ENCODE measurements around the gene MAIP1.

Gene MAIP1

DNA sequence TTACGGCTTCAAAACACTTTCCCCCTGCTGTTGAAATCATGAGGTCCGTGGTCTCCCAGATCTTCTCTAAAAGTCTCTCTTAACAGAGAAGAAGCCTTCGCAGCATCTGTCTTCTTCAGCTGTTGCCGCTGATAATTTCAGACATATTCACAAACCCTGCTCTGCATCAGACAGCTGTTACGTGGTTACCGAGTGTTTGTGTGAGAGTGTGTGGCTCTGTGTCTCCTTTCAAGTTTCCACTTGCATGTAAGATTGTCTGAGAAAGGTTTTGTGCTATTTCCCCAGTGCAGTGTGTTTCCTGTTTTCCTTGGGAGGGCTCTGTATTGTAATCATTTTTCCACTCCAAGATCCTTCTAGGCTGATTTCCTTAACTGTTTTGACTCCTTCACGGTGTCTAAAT is 32.8 kb downstream of the MAIP1 start:
- H3K4me1 ChIP-seq (ENCODE audit: insufficient read depth, low read length): peaks cover 28% of the 10 kb centered on the region
- H3K9ac ChIP-seq (ENCODE audit: low read depth, low read length): no peak overlapping the region
- no peaks in the 10 kb centered on the region for H3K36me3 ChIP-seq (ENCODE audit: insufficient read depth, low read length)
- H3K9me3 ChIP-seq (ENCODE audit: control insufficient read depth, insufficient read depth, low read length): no peaks in the 10 kb centered on the region

DNA sequence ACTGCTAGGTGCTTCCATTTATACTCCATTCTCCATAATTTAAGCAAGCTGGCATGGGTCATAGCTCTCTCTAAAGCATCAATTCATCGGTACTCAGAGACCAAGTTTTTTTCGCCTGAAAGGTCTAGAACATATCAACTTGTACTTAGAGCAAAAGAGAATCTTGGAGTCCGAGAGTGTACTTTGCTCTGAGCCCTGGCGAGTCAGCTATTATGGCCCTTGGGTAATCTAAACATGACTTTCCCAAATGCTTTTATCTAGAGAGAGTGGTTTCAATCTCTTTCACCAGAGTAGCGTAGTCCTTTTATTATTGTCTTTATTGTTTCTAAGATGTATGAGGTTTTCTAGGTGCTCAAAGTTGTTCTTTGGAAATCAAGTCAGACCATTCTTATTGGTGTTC is 34.4 kb downstream of the MAIP1 start:
- Histone ChIP-seq H3K9me3 (ENCODE audit: control insufficient read depth, insufficient read depth, low read length) (no peaks in the 10 kb centered on the region), H3K9ac (ENCODE audit: low read depth, low read length) (no peak overlapping the region), H3K4me1 (ENCODE audit: insufficient read depth, low read length) (peaks cover 14% of the 10 kb centered on the region), H3K36me3 (ENCODE audit: insufficient read depth, low read length) (no peaks in the 10 kb centered on the region)

DNA sequence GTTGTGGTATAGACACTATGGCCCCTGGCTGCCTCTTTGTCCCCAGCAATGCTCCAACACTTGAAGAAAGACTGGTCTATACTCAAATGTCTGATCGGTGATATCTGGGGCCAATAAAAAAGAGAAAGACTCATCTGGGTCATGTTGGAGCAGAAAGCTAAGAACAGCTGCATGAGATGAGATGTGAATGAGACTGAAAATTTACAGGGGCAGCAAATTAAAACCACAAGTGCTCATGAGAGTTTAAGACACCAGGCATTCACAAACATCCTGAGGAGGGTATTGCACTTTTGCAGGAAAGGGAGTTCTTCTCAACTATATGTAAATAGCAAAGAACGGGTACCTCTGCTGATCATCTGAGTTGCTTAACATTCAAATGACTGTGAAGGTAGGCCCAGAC is 36.3 kb downstream of the MAIP1 start:
- Histone ChIP-seq H3K9me3 (ENCODE audit: control insufficient read depth, insufficient read depth, low read length) (no peaks in the 10 kb centered on the region), H3K9ac (ENCODE audit: low read depth, low read length) (no peak overlapping the region), H3K4me1 (ENCODE audit: insufficient read depth, low read length) (peaks cover 14% of the 10 kb centered on the region), H3K36me3 (ENCODE audit: insufficient read depth, low read length) (no peaks in the 10 kb centered on the region)

DNA sequence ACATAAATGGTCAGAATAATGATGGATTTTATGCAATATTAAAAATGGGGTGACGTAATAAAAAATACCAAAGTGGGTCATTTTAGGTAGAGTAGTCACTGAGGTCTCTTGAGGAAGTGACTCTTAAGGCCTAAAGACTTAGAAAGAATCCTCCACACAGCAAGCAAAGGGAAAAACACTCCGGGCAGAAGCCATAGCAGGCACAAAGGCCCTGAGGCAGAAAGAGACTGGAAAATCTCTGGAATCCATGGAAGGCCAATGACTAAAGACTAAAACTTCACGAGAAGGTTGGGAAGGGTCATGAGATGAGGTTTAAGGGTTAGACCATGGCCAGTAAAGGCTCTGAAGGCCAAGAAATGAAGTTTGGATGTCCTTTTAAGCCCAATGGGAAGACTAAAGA is 36.9 kb downstream of the MAIP1 start:
- Histone ChIP-seq H3K9ac (ENCODE audit: low read depth, low read length) (no peak overlapping the region), H3K9me3 (ENCODE audit: control insufficient read depth, insufficient read depth, low read length) (no peaks in the 10 kb centered on the region), H3K4me1 (ENCODE audit: insufficient read depth, low read length) (peaks cover 13% of the 10 kb centered on the region), H3K36me3 (ENCODE audit: insufficient read depth, low read length) (no peaks in the 10 kb centered on the region)

DNA sequence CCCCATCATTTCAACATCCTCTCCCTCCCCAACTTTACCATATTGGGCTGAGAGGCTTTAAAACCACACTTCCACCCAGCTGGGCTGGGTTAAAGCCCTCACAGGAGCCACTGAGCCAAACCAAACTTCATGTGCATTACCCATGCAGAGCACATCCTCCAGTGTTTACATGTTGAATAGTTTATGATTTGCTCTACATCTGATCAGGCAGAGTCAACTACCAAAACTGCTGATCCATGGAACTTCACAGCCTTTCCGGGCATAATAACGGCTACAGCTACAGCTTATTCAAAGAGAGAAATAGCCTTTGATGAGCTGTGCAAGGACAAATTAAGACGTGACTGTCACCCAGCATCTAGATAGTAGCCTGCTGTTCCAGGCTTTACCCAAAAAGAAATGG is 39.0 kb downstream of the MAIP1 start:
- Histone ChIP-seq H3K36me3 (ENCODE audit: insufficient read depth, low read length) (no peaks in the 10 kb centered on the region), H3K9ac (ENCODE audit: low read depth, low read length) (no peak overlapping the region), H3K9me3 (ENCODE audit: control insufficient read depth, insufficient read depth, low read length) (no peaks in the 10 kb centered on the region), H3K4me1 (ENCODE audit: insufficient read depth, low read length) (no peaks in the 10 kb centered on the region)

DNA sequence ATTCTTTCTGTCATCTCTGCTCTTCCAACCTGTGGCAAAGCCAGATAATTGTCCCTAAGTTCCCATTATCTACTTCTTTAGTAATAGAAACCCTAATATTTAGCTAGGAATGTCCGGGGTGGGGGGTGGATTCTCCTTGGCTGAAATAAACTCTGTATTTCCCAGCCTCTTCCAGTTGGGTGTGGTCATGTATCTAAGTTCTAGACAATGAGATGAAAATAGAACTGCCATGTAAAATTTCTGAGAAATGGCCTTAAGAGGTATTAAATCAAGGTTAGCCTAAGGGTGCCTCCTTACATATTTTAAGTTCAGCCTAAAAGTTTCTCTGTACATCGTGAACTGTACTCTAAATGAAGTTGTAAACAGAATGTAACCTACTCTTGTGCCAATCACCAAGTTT is 39.5 kb downstream of the MAIP1 start:
- no peaks in the 10 kb centered on the region for H3K36me3 ChIP-seq (ENCODE audit: insufficient read depth, low read length)
- no peaks in the 10 kb centered on the region for H3K4me1 ChIP-seq (ENCODE audit: insufficient read depth, low read length)
- no peaks in the 10 kb centered on the region for H3K9me3 ChIP-seq (ENCODE audit: control insufficient read depth, insufficient read depth, low read length)
- no peak overlapping the region for H3K9ac ChIP-seq (ENCODE audit: low read depth, low read length)

DNA sequence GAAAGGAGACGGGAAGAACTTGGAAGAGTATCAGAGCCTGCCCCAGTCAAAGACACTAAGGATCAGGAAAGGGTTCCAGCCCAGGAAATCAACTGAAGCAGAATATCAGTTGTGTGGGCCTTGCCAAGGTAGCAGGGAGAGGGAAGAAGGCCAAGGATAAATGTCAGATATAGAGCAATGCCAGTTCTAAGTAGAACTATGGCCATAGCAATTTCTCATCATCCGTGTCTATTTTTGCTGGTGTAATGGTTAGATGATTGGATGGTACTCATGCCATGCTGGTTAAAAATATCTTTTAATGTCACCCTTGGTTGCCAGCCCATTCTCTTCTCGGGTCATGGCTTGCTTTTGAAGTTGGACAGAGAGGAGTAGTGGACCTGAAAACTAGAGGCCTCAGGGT is 41.9 kb downstream of the MAIP1 start:
- H3K9me3 ChIP-seq (ENCODE audit: control insufficient read depth, insufficient read depth, low read length): no peaks in the 10 kb centered on the region
- H3K9ac ChIP-seq (ENCODE audit: low read depth, low read length): no peak overlapping the region
- no peaks in the 10 kb centered on the region for H3K4me1 ChIP-seq (ENCODE audit: insufficient read depth, low read length)
- H3K36me3 ChIP-seq (ENCODE audit: insufficient read depth, low read length): no peaks in the 10 kb centered on the region

DNA sequence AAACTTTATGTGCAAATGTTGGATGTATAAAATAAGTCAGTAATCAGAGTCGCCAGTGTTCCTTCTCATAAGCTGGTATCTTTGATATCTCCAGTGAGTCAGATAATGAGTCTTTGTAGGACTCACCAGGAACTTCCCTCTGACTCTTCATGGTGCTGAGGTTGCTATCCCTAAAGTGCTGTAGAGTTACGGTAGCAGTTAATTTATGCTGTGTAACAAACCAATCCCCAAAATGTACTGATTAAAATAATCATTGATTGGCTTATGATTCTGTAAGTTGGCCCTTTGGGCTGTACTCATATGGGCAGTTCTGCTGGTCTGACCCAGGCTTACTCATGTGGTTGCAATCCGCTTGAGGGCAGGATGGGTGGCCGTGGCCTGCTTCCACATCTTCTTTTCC is 43.8 kb downstream of the MAIP1 start:
- H3K36me3 ChIP-seq (ENCODE audit: insufficient read depth, low read length): no peaks in the 10 kb centered on the region
- no peaks in the 10 kb centered on the region for H3K9me3 ChIP-seq (ENCODE audit: control insufficient read depth, insufficient read depth, low read length)
- H3K9ac ChIP-seq (ENCODE audit: low read depth, low read length): no peak overlapping the region
- peaks cover 15% of the 10 kb centered on the region; the same call in 1 of the 2 replicates for H3K4me1 ChIP-seq (ENCODE audit: insufficient read depth, low read length)

DNA sequence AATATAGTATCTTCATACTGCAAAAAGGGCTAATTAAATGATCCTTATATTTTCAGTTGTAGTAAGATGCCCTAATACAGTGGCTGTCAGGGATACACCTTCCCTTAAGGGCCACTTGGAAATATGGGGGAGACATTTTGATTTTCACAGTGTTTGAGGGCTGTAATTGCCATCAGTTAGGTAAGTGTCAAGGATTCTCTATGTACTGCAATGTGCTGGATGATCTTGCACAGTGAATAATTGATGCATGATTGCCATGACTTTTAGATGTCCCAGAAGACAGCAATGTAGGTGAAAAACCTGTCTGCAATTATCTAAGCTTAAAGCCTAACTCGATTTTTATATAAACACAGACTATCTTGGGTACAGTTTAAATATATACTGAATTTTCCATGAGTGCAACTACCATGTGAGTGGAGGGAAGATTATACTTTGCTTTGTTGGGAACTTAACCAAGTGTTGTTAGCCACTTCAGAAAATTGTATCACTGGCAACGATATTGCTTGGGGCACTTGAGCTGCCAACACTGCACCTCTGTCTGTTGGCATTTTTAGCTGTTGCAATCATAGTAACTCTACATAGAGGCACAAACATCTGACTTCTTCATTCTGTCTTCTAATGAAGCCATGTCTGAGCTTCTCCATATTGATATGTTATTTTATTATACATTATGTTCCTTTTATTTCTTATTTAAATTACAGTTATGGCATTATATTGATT is 45.2 kb downstream of the MAIP1 start:
- Histone ChIP-seq H3K9ac (ENCODE audit: low read depth, low read length) (no peak overlapping the region), H3K9me3 (ENCODE audit: control insufficient read depth, insufficient read depth, low read length) (no peaks in the 10 kb centered on the region), H3K36me3 (ENCODE audit: insufficient read depth, low read length) (no peaks in the 10 kb centered on the region), H3K4me1 (ENCODE audit: insufficient read depth, low read length) (peaks cover 24% of the 10 kb centered on the region)

DNA sequence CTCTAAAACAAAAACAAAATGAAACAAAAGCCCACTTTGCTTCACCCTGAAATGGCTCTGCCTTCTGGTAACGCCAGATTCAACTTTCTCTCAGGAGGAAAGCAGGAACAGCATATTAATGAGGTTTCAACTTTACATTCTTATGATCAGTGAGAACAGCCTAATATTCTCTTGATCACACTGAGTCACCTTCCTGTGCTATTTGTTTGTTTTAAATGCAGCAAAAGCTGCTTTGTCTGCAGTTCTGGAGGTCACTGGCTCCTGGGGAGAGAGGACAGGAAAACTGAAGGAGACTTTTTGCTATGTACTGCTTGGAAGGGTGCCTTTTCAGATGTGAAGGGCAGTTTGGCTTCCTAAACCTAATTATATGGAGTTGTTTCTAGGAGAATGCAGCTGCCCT is 48.1 kb downstream of the MAIP1 start:
- Histone ChIP-seq H3K4me1 (ENCODE audit: insufficient read depth, low read length) (peaks cover 24% of the 10 kb centered on the region), H3K9ac (ENCODE audit: low read depth, low read length) (no peak overlapping the region), H3K36me3 (ENCODE audit: insufficient read depth, low read length) (no peaks in the 10 kb centered on the region), H3K9me3 (ENCODE audit: control insufficient read depth, insufficient read depth, low read length) (no peaks in the 10 kb centered on the region)

DNA sequence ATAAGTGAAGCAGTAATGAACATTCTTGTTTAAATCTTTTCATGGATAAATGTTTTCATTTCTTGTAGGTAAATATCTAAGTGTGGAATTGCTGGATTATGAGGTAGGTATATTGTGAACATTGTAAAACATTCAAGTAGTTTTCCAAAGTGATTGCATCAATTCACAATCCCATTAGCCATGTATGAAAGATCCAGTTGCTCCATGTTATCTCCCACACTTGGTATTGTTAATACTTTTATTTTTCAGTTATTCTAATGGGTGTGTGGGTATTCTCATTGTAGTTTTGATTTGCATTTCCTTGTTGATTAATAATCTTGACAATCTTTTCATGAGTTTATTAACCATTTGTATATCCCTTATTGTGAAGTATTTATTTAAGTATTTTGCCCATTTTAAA is 50.3 kb downstream of the MAIP1 start:
- H3K9ac ChIP-seq (ENCODE audit: low read depth, low read length): no peak overlapping the region
- no peaks in the 10 kb centered on the region for H3K36me3 ChIP-seq (ENCODE audit: insufficient read depth, low read length)
- peaks cover 24% of the 10 kb centered on the region for H3K4me1 ChIP-seq (ENCODE audit: insufficient read depth, low read length)
- no peaks in the 10 kb centered on the region for H3K9me3 ChIP-seq (ENCODE audit: control insufficient read depth, insufficient read depth, low read length)

DNA sequence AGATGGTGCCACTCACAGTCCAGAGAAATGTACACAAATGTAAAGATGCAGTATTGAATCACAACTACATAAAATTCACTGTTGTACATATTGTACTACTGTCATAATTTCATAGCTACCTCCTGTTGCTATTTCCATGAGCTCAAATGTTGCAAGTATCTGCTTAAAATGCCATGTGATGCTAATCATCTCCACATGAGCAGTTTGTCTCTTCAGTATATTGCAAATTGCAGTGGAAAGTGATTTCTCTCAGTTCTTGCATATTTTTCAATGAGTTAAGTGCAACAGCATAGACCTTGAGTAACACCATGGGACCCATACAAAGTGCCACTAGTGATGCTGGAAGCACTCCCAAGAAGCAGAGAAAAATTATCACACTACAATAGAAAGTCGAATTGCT is 51.9 kb downstream of the MAIP1 start:
- no peaks in the 10 kb centered on the region for H3K36me3 ChIP-seq (ENCODE audit: insufficient read depth, low read length)
- H3K4me1 ChIP-seq (ENCODE audit: insufficient read depth, low read length): peaks cover 24% of the 10 kb centered on the region
- H3K9me3 ChIP-seq (ENCODE audit: control insufficient read depth, insufficient read depth, low read length): no peaks in the 10 kb centered on the region
- no peak overlapping the region for H3K9ac ChIP-seq (ENCODE audit: low read depth, low read length)

DNA sequence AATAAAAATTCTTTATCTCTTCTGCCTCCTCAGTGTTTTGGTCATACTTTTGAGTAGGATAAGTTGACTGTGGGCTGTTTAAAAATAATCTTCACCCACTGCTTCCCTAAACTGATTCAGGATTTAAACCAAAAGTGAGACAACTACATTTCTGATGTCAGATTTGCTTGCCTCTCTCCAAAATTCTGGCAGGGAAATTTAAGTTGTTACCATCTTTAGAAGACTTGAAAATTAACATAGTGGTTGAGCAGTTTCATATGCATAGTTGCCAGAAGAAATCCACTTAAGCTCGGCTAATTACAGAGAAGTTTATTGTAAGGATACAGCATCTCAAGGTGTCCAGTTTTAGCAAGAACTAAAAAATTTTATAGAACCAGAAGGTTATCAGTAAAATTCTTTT is 57.0 kb downstream of the MAIP1 start:
- no peaks in the 10 kb centered on the region for H3K36me3 ChIP-seq (ENCODE audit: insufficient read depth, low read length)
- H3K9ac ChIP-seq (ENCODE audit: low read depth, low read length): no peak overlapping the region
- no peaks in the 10 kb centered on the region for H3K4me1 ChIP-seq (ENCODE audit: insufficient read depth, low read length)
- peaks cover 7% of the 10 kb centered on the region; the same call in 1 of the 2 replicates for H3K9me3 ChIP-seq (ENCODE audit: control insufficient read depth, insufficient read depth, low read length)

All from ES-I3 (cell line).